PC-9 (cell line): ENCODE data around the gene GZF1.

Experiments used
- EZH2 ChIP-seq: fragments of 200-600 bp; sonication (generic); IDR thresholded peaks from 2 replicates; pipeline ENCODE4 v1.8.0; 2017; ENCODE audit warnings: antibody characterized with exemption, low read depth
- TF ChIP-seq, protein P1 (sequence below): fragments of 200-600 bp; sonication (generic); conservative IDR thresholded peaks from 2 replicates; pipeline ENCODE4 v1.6.1; 2017; ENCODE audit warnings: mixed run types, antibody characterized with exemption, mild to moderate bottlenecking, moderate library complexity

DNA sequence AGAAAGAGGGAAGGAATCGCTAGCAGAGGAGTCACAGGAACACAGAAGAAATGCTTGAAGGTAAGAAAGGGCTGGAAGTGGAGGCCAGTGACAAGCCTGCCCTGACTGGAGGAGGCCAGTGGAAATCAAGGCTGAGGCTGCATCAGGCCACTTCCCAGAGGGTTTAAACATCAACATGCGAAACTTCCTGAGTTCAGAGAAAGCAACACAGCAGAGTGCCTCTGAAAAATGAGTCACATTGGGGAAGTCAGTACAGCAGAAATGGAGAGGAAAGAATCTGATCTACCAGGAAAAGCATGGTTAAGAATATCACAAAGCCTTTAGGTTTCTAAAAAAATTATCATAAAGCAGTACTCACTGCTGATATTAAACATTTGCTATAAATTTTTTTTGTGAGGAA lies 36.0 kb downstream of the GZF1 start:
- TF ChIP-seq, protein P1, sequence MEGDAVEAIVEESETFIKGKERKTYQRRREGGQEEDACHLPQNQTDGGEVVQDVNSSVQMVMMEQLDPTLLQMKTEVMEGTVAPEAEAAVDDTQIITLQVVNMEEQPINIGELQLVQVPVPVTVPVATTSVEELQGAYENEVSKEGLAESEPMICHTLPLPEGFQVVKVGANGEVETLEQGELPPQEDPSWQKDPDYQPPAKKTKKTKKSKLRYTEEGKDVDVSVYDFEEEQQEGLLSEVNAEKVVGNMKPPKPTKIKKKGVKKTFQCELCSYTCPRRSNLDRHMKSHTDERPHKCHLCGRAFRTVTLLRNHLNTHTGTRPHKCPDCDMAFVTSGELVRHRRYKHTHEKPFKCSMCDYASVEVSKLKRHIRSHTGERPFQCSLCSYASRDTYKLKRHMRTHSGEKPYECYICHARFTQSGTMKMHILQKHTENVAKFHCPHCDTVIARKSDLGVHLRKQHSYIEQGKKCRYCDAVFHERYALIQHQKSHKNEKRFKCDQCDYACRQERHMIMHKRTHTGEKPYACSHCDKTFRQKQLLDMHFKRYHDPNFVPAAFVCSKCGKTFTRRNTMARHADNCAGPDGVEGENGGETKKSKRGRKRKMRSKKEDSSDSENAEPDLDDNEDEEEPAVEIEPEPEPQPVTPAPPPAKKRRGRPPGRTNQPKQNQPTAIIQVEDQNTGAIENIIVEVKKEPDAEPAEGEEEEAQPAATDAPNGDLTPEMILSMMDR: no peak
- no peak for TF ChIP-seq EZH2
